Lower leg skin (tissue), 3 donors: ENCODE measurements around the gene PSMD7.

Experiments used
- POLR2A ChIP-seq, 2 donors: fragments of 450-650 bp; IDR thresholded peaks; one replicate each; pipeline ENCODE4 v1.6.1; 2016 to 2017; ENCODE audit warnings: antibody characterized with exemption in 2 of 2, mild to moderate bottlenecking in 1 of 2, moderate library complexity in 1 of 2
- TF ChIP-seq, protein P1 (sequence below), 3 donors: fragments of 450-650 bp; IDR thresholded peaks; one replicate each; pipeline ENCODE4 v1.5.1; 2016; ENCODE audit warnings: antibody characterized with exemption in 3 of 3, mild to moderate bottlenecking in 3 of 3, moderate library complexity in 2 of 3

DNA sequence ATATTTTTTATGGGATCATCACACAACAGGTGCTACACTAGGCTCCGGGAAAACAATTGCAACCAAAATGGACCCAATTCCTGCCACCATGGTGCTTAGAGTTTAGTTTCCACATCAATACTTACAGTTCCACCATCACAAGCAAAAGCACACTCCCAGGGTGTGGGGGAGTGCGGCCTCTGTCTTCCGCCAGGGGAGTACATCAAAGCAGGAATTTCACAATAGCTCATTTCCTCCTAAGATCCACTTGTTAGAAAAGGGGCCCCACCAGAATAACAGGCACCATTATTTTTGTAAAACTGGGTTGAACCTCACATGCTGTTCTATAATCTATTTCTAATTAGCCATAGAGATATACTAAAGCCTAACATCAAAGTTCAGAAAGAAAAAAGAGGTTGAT lies 44.3 kb upstream of the PSMD7 start:
- TF ChIP-seq, protein P1, sequence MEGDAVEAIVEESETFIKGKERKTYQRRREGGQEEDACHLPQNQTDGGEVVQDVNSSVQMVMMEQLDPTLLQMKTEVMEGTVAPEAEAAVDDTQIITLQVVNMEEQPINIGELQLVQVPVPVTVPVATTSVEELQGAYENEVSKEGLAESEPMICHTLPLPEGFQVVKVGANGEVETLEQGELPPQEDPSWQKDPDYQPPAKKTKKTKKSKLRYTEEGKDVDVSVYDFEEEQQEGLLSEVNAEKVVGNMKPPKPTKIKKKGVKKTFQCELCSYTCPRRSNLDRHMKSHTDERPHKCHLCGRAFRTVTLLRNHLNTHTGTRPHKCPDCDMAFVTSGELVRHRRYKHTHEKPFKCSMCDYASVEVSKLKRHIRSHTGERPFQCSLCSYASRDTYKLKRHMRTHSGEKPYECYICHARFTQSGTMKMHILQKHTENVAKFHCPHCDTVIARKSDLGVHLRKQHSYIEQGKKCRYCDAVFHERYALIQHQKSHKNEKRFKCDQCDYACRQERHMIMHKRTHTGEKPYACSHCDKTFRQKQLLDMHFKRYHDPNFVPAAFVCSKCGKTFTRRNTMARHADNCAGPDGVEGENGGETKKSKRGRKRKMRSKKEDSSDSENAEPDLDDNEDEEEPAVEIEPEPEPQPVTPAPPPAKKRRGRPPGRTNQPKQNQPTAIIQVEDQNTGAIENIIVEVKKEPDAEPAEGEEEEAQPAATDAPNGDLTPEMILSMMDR (IDR thresholded peaks at IDR 0.05): no peak
- no peak for TF ChIP-seq POLR2A (IDR thresholded peaks at IDR 0.05)
